H1 (cell line): ENCODE measurements around the gene ZFYVE27. TPM values are rescaled to one million over a fixed set of nuclear protein-coding genes. Genes with fewer than 3 reads are reported as not detected.

Experiments
- JUND ChIP-seq: IDR thresholded peaks from 2 replicates; pipeline ENCODE4 v1.6.1; 2011; ENCODE audit warnings: mild to moderate bottlenecking, improper control_type of control experiment, low read length
- PHF8 ChIP-seq: fragments of 200-600 bp; sonication (generic); conservative IDR thresholded peaks from 2 replicates; pipeline ENCODE4 v1.7.1; 2012; ENCODE audit warnings: low read depth, mild to moderate bottlenecking, inconsistent platforms, low read length, moderate library complexity
- POU5F1 ChIP-seq: IDR thresholded peaks from 2 replicates; pipeline ENCODE4 v1.6.1; 2011; ENCODE audit warnings: low read depth, mild to moderate bottlenecking, low read length, moderate library complexity
- RBBP5 ChIP-seq: IDR thresholded peaks from 2 replicates; pipeline ENCODE4 v1.7.1; 2012; ENCODE audit warnings: low read depth, mild to moderate bottlenecking, inconsistent platforms, low read length, moderate library complexity, borderline replicate concordance
- SP1 ChIP-seq: IDR thresholded peaks from 2 replicates; pipeline ENCODE4 v1.6.1; 2011; ENCODE audit warnings: low read depth, low read length
- polyA plus RNA-seq, 7 experiments: library from polyadenylated mRNA; depleted of rRNA in 3 of 7; stranded (reverse) in 5 of 7; unstranded in 2 of 7; fragments of >200 nt in 5 of 7; fragments of 200-250 nt in 2 of 7; gene quantifications; 1 replicate in 5 of 7; 2 replicates in 1 of 7; 4 replicates in 1 of 7; pipeline versions ENCODE4 v1.2.1 to v1.2.3, GENCODE V29; 2011 to 2013; ENCODE audit warnings: missing spikeins in 2 of 7, mixed read lengths in 2 of 7
- total RNA-seq: library from RNA; stranded (reverse); fragmentation: NEBNext Ultra II Directional; extraction: Animal tissue kit (Norgen Biotek cat#: 25700); gene quantifications from 2 replicates; pipeline ENCODE4 v1.2.1, GENCODE V29; 2021
- TF ChIP-seq, protein P1 (sequence below): fragments of 300-600 bp; sonication (generic); IDR thresholded peaks from 2 replicates; pipeline ENCODE4 v1.7.1; 2012; ENCODE audit warnings: low read length, moderate library complexity, mild to moderate bottlenecking, inconsistent platforms; ENCODE audit not compliant: insufficient replicate concordance

The ZFYVE27 gene
- total and polyA plus RNA-seq, 2 of the 8 experiments (the other 6 are each of a cell fraction or from before 2014, with no cell fraction given) = 16.6 to 19.8 TPM

DNA sequence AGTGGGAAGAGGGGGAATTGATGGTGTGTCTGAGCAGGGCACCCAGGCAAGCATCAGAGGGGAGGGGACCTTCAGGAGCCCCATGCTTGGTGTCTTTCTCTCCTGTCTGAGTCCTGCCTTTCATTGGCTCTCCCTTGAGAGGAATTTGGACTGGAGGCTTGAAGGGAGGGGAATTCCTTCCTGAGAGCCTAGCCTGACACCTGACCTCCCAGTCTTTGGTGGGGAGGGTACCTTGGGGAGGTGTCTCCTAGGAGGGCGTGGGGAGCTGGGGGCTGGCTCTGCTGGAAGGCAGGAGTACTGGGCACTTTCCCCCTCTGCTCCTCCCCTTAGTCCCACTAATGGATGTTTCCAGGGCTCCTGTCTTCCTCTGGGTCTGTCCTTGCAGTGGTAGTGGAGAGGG is 36.2 kb downstream of the ZFYVE27 start (continued):
- TF ChIP-seq, protein P1, sequence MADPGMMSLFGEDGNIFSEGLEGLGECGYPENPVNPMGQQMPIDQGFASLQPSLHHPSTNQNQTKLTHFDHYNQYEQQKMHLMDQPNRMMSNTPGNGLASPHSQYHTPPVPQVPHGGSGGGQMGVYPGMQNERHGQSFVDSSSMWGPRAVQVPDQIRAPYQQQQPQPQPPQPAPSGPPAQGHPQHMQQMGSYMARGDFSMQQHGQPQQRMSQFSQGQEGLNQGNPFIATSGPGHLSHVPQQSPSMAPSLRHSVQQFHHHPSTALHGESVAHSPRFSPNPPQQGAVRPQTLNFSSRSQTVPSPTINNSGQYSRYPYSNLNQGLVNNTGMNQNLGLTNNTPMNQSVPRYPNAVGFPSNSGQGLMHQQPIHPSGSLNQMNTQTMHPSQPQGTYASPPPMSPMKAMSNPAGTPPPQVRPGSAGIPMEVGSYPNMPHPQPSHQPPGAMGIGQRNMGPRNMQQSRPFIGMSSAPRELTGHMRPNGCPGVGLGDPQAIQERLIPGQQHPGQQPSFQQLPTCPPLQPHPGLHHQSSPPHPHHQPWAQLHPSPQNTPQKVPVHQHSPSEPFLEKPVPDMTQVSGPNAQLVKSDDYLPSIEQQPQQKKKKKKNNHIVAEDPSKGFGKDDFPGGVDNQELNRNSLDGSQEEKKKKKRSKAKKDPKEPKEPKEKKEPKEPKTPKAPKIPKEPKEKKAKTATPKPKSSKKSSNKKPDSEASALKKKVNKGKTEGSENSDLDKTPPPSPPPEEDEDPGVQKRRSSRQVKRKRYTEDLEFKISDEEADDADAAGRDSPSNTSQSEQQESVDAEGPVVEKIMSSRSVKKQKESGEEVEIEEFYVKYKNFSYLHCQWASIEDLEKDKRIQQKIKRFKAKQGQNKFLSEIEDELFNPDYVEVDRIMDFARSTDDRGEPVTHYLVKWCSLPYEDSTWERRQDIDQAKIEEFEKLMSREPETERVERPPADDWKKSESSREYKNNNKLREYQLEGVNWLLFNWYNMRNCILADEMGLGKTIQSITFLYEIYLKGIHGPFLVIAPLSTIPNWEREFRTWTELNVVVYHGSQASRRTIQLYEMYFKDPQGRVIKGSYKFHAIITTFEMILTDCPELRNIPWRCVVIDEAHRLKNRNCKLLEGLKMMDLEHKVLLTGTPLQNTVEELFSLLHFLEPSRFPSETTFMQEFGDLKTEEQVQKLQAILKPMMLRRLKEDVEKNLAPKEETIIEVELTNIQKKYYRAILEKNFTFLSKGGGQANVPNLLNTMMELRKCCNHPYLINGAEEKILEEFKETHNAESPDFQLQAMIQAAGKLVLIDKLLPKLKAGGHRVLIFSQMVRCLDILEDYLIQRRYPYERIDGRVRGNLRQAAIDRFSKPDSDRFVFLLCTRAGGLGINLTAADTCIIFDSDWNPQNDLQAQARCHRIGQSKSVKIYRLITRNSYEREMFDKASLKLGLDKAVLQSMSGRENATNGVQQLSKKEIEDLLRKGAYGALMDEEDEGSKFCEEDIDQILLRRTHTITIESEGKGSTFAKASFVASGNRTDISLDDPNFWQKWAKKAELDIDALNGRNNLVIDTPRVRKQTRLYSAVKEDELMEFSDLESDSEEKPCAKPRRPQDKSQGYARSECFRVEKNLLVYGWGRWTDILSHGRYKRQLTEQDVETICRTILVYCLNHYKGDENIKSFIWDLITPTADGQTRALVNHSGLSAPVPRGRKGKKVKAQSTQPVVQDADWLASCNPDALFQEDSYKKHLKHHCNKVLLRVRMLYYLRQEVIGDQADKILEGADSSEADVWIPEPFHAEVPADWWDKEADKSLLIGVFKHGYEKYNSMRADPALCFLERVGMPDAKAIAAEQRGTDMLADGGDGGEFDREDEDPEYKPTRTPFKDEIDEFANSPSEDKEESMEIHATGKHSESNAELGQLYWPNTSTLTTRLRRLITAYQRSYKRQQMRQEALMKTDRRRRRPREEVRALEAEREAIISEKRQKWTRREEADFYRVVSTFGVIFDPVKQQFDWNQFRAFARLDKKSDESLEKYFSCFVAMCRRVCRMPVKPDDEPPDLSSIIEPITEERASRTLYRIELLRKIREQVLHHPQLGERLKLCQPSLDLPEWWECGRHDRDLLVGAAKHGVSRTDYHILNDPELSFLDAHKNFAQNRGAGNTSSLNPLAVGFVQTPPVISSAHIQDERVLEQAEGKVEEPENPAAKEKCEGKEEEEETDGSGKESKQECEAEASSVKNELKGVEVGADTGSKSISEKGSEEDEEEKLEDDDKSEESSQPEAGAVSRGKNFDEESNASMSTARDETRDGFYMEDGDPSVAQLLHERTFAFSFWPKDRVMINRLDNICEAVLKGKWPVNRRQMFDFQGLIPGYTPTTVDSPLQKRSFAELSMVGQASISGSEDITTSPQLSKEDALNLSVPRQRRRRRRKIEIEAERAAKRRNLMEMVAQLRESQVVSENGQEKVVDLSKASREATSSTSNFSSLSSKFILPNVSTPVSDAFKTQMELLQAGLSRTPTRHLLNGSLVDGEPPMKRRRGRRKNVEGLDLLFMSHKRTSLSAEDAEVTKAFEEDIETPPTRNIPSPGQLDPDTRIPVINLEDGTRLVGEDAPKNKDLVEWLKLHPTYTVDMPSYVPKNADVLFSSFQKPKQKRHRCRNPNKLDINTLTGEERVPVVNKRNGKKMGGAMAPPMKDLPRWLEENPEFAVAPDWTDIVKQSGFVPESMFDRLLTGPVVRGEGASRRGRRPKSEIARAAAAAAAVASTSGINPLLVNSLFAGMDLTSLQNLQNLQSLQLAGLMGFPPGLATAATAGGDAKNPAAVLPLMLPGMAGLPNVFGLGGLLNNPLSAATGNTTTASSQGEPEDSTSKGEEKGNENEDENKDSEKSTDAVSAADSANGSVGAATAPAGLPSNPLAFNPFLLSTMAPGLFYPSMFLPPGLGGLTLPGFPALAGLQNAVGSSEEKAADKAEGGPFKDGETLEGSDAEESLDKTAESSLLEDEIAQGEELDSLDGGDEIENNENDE = no peak
- TF ChIP-seq JUND (no peak), SP1 (no peak), RBBP5 (no peak), POU5F1 (no peak), PHF8 (no peak)
